HG03571 (cell line): ENCODE data around the gene MC5R.
"Not testable (repeated sequence)": the region's sequence is repeated elsewhere in the genome, so short reads cannot be mapped to it uniquely, and the experiment has no call there.

Source experiments
- ATAC-seq: cut with Tn5 transposase; IDR thresholded peaks from one replicate; pipeline ENCODE4 v1.9.1; 2021; ENCODE audit not compliant: unreplicated experiment

Gene MC5R

GRCh38 chr18:13836559-13836958 lies 12.6 kb downstream of the MC5R start:
- no peak for ATAC-seq

DNA sequence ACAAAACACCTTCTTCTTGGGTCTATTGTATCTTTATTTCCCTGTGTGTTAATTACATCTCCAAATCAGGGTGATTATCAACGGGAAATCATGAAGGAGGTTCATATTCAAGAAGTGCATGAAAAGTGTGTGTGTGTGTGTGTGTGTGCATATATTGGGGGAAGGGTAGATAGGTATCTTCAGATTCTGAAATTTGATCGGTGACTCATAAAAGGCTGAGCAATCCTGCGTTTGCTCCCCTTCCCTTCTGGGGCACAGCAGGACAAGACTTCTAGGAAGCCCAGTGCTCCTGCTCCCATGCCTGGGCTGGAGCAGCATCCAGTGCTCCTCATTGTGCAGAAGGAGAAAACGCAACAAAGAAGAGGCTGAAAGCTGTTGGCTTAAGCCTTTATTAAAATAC lies 25.8 kb downstream of the MC5R start:
- no peak for ATAC-seq

DNA sequence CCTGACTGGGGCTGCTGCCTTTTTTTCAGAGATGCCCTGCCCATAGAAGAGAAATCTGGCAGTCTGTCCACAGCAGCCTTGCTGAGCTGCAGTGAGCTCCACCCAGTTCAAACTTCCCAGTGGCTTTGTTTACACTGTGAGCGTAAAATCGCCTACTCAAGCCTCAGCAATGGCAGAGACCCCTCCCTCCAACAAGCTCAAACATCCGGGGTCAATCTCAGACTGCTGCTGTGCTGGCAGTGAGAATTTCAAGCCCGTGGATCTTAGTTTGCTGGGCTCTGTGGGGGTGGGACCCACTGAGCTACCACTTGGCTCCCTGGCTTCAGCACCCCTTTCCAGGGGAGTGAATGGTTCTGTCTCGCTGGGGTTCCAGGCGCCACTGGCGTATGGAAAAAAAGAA lies 38.9 kb downstream of the MC5R start:
- ATAC-seq, result not testable (repeated sequence)

GRCh38 chr18:13868501-13869271 lies 44.7 kb downstream of the MC5R start:
- ATAC-seq, result no peak

DNA sequence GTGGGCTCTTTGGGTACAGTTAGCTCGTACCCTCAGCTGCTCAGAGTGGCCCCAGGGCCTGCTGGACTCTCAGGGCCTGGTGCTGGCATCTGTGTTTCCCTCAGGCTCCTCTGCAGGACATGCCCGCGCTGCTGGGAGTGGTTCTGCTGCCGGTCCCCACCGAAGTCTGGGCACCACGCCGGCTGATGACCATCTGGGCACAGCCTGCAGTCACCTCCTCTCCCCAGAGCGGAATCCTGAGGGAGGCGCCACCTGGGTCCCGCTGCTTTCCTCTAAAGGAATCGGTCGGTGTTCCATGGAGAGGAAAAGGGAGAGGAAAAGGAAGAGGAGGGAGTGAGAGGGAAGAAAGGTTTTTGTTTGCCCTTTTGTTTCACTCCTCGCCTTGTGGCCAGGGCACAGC lies 47.8 kb downstream of the MC5R start:
- ATAC-seq, result no peak

DNA sequence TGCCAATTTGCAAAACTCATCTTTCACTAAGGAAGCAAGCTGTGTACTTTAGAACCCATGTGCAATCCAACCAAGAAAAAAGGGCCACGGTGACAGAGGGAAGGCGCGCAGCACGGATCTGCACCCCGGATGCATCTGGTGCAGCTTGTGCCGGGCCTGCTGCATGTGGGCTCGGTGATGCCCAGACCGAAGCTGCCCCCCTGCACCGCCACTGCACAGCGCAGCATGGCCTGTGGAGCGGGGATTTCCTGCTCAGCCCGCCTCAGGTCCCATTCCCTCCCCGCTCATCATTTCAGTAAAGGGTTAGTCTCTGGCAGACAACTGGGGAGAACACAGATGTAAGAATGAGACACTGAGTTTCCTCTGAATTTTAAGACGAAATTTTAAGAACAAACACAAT lies 48.4 kb downstream of the MC5R start:
- ATAC-seq, result no peak

GRCh38 chr18:13872932-13873331 lies 49.0 kb downstream of the MC5R start:
- no peak for ATAC-seq

- ATAC-seq, result no peak
Measured at GRCh38 chr18:13874558-13874957, 50.6 kb downstream of the MC5R start.
